ENCODE results near the gene S100A6. TPM values are rescaled to one million over a fixed set of nuclear protein-coding genes. Genes with fewer than 3 reads are reported as not detected.
"Not testable (repeated sequence)": the region's sequence is repeated elsewhere in the genome, so short reads cannot be mapped to it uniquely, and the experiment has no call there.

S100A6 gene
- total and polyA plus RNA-seq, 4 donors: 5.7 to 124 (median 28.7) TPM

GRCh38 chr1:153577138-153577537, 41.3 kb upstream of the S100A6 start:
- H3K27me3 ChIP-seq (ENCODE audit: control insufficient read depth in 4 of 4, insufficient read depth in 4 of 4, low read length in 3 of 4): no peaks in the 10 kb centered on the region
- DNase-seq (ENCODE audit: low spot score): no peak
- no peak for TF ChIP-seq JUND (IDR thresholded peaks at IDR 0.05)
- TF ChIP-seq, protein P1, sequence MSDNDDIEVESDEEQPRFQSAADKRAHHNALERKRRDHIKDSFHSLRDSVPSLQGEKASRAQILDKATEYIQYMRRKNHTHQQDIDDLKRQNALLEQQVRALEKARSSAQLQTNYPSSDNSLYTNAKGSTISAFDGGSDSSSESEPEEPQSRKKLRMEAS (IDR thresholded peaks at IDR 0.05): no peak
- TF ChIP-seq EGR1 (IDR thresholded peaks at IDR 0.05; ENCODE audit: low read depth in 2 of 2): no peak
- no peak for TF ChIP-seq RAD21 (IDR thresholded peaks at IDR 0.05)
- TF ChIP-seq FOXA1 (IDR thresholded peaks at IDR 0.05): no peak
- TF ChIP-seq FOXA2 (IDR thresholded peaks at IDR 0.05): no peak
- no peak for TF ChIP-seq NR2F2 (IDR thresholded peaks at IDR 0.05)
- no peak for TF ChIP-seq CTCF (IDR thresholded peaks at IDR 0.05; ENCODE audit: low read depth, low read length, missing input control)
- no peak for TF ChIP-seq REST (IDR thresholded peaks at IDR 0.05)
- no peaks in the 10 kb centered on the region for H3K36me3 ChIP-seq (ENCODE audit: control insufficient read depth in 4 of 4, insufficient read depth in 3 of 4, low read depth in 1 of 4, low read length in 3 of 4)
- 71% methylated on average over 4 of the region's 4 CpGs for WGBS
- no peak overlapping the region for H3K9ac ChIP-seq (ENCODE audit: low read depth in 1 of 2, low read length in 2 of 2)
- H3K9me3 ChIP-seq (ENCODE audit: control insufficient read depth in 4 of 4, low read length in 3 of 4): no peaks in the 10 kb centered on the region
- peaks cover 0 to 2% (median 0%) of the 10 kb centered on the region in 4 donors for H3K4me1 ChIP-seq (ENCODE audit: control insufficient read depth in 4 of 4, insufficient read depth in 4 of 4, low read length in 3 of 4)
- no peak overlapping the region for H3K27ac ChIP-seq (ENCODE audit: low read depth in 1 of 2, low read length in 2 of 2)
- H3K4me3 ChIP-seq (ENCODE audit: low read depth in 1 of 3, low read length in 3 of 3): no peak overlapping the region

DNA sequence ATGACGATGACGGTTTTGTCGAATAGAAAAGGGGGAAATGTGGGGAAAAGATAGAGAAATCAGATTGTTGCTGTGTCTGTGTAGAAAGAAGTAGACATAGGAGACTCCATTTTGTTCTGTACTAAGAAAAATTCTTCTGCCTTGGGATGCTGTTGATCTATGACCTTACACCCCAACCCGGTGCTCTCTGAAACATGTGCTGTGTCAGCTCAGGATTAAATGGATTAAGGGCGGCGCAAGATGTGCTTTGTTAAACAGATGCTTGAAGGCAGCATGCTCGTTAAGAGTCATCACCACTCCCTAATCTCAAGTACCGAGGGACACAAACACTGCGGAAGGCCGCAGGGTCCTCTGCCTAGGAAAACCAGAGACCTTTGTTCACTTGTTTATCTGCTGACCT, 39.7 kb upstream of the S100A6 start:
- not testable (repeated sequence) for DNase-seq (ENCODE audit: low spot score); H3K9ac ChIP-seq (ENCODE audit: low read depth in 1 of 2, low read length in 2 of 2); H3K27ac ChIP-seq (ENCODE audit: low read depth in 1 of 2, low read length in 2 of 2); H3K4me1 ChIP-seq (ENCODE audit: control insufficient read depth in 4 of 4, insufficient read depth in 4 of 4, low read length in 3 of 4); H3K9me3 ChIP-seq (ENCODE audit: control insufficient read depth in 4 of 4, low read length in 3 of 4); H3K4me3 ChIP-seq (ENCODE audit: low read depth in 1 of 3, low read length in 3 of 3); H3K27me3 ChIP-seq (ENCODE audit: control insufficient read depth in 4 of 4, insufficient read depth in 4 of 4, low read length in 3 of 4); H3K36me3 ChIP-seq (ENCODE audit: control insufficient read depth in 4 of 4, insufficient read depth in 3 of 4, low read depth in 1 of 4, low read length in 3 of 4)
- WGBS: 92% methylated on average over 10 of the region's 10 CpGs

GRCh38 chr1:153575081-153575491, 39.3 kb upstream of the S100A6 start:
- H3K4me3 ChIP-seq (ENCODE audit: low read depth in 1 of 3, low read length in 3 of 3); H3K4me1 ChIP-seq (ENCODE audit: control insufficient read depth in 4 of 4, insufficient read depth in 4 of 4, low read length in 3 of 4); H3K9ac ChIP-seq (ENCODE audit: low read depth in 1 of 2, low read length in 2 of 2); H3K27ac ChIP-seq (ENCODE audit: low read depth in 1 of 2, low read length in 2 of 2); H3K9me3 ChIP-seq (ENCODE audit: control insufficient read depth in 4 of 4, low read length in 3 of 4); H3K27me3 ChIP-seq (ENCODE audit: control insufficient read depth in 4 of 4, insufficient read depth in 4 of 4, low read length in 3 of 4); H3K36me3 ChIP-seq (ENCODE audit: control insufficient read depth in 4 of 4, insufficient read depth in 3 of 4, low read depth in 1 of 4, low read length in 3 of 4); DNase-seq (ENCODE audit: low spot score): not testable (repeated sequence)
- WGBS: 96% methylated on average over 35 of the region's 35 CpGs

Measured in liver (tissue), 9 donors.